Measurements from ENCODE around the gene HIVEP3.

HIVEP3 gene

GRCh38 chr1:41891199-41891896 is 27.4 kb downstream of the HIVEP3 start:
- DNase-seq = peak; percentile 73

GRCh38 chr1:41890825-41891198 is 27.9 kb downstream of the HIVEP3 start:
- DNase-seq = no peak

- DNase-seq = no peak
Measured at GRCh38 chr1:41889506-41890414, 29.0 kb downstream of the HIVEP3 start.

- peak; percentile 16 for DNase-seq
Measured at GRCh38 chr1:41888756-41889155, 30.0 kb downstream of the HIVEP3 start.

GRCh38 chr1:41887365-41887764 is 31.4 kb downstream of the HIVEP3 start:
- no peak for DNase-seq

GRCh38 chr1:41884256-41885230 is 34.2 kb downstream of the HIVEP3 start:
- DNase-seq = no peak

GRCh38 chr1:41883507-41883906 is 35.2 kb downstream of the HIVEP3 start:
- DNase-seq = no peak

GRCh38 chr1:41882486-41882885 is 36.2 kb downstream of the HIVEP3 start:
- no peak for DNase-seq

GRCh38 chr1:41882068-41882477 is 36.6 kb downstream of the HIVEP3 start:
- DNase-seq = no peak

GRCh38 chr1:41880950-41881885 is 37.5 kb downstream of the HIVEP3 start:
- DNase-seq = no peak

- DNase-seq = no peak
Measured at GRCh38 chr1:41880261-41880660, 38.5 kb downstream of the HIVEP3 start.

GRCh38 chr1:41879617-41880016 is 39.1 kb downstream of the HIVEP3 start:
- no peak for DNase-seq

- no peak for DNase-seq
Measured at GRCh38 chr1:41878911-41879310, 39.8 kb downstream of the HIVEP3 start.

- no peak for DNase-seq
Measured at GRCh38 chr1:41878495-41878894, 40.2 kb downstream of the HIVEP3 start.

GRCh38 chr1:41876576-41877445 is 41.9 kb downstream of the HIVEP3 start:
- no peak for DNase-seq

- no peak for DNase-seq
Measured at GRCh38 chr1:41875487-41875886, 43.2 kb downstream of the HIVEP3 start.

- DNase-seq = no peak
Measured at GRCh38 chr1:41874903-41875411, 43.8 kb downstream of the HIVEP3 start.

GRCh38 chr1:41874151-41874719 is 44.5 kb downstream of the HIVEP3 start:
- DNase-seq = no peak

- DNase-seq = no peak
Measured at GRCh38 chr1:41872074-41872473, 46.6 kb downstream of the HIVEP3 start.

- DNase-seq = no peak
Measured at GRCh38 chr1:41870076-41870562, 48.6 kb downstream of the HIVEP3 start.
